ENCODE results near the gene GPHB5. TPM values are rescaled to one million over a fixed set of nuclear protein-coding genes. Genes with fewer than 3 reads are reported as not detected.
"Not testable (repeated sequence)": the region's sequence is repeated elsewhere in the genome, so short reads cannot be mapped to it uniquely, and the experiment has no call there.

GPHB5 gene, protein sequence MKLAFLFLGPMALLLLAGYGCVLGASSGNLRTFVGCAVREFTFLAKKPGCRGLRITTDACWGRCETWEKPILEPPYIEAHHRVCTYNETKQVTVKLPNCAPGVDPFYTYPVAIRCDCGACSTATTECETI
- total RNA-seq = not detected in 2 replicates

- no peak for DNase-seq
These were observed at the start of gene GPHB5 for GRCh38 chr14:63318835-63319234. Gene GPHB5 (minus strand): TSS chr14:63318935. CDS start chr14:63317849, 1,086 bp downstream.

DNA sequence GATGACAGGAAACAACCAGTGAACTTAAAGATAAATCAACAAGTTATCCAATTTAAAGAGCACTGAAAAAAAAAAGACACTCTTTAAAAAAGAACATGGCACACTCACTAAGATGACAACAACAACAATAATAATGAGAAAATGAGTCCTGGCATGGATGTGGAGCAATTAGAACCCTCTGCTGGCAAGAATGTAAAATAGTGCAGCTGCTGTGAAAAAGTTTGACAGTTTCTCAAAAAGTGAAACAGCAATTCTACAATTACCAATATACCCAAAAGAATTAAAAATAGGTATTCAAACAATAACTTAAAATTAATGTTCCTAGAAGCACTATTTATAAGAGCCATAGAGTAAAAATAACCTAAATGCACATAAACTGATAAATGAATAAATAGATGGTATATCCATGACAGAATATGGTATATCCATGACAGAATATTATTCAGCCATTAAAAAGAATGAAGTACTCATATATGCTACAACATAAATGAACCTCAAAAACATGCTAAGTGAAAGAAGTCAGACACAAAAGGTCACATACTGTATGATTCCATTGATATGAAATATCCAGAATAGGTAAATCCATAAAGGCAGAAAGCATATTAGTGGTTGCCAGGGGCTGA is 49.1 kb upstream of the GPHB5 start:
- DNase-seq = no peak

GRCh38 chr14:63362389-63362819 is 43.7 kb upstream of the GPHB5 start:
- peak; percentile 35 for DNase-seq

GRCh38 chr14:63361790-63362189 is 43.1 kb upstream of the GPHB5 start:
- DNase-seq = no peak

DNA sequence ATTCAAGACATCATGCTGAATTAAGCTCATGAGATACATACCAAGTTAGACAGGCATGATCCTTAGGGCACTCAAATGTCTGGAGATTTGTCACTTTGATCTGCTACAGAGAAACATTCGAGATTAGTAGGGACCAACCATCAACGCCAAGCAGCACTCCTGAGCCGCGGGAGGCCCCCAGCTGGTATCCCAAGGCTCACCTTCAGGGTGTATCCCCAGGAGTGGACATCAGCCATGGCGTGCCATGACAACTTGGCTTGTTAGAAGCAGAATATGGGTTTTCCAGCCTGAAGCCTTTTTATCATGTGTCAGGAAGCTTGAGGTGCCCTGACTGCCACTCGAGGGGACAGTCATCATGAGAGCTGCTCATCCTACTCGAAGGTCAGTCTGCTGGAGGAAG is 39.1 kb upstream of the GPHB5 start:
- DNase-seq = no peak

DNA sequence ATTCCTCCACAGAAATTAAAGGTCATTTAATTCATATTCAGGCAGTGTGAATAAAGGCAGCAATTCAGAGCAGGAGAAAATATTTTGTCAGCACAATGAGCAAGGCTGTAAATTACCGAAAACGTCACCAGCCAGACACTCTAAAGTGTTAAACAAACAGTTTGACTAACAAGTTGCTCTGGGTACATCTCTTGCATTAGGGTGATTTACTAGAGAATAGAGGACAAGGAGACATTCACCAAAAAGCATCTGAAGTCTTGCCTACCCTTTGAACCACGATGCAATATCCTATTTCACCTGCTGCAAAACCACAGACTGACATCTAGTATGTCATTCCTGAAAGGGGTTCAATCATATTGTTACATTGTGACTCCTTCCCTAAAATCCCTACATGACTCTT is 27.1 kb upstream of the GPHB5 start:
- no peak for DNase-seq

- DNase-seq = no peak
These were observed 25.6 kb upstream of the GPHB5 start for GRCh38 chr14:63344336-63344735.

DNA sequence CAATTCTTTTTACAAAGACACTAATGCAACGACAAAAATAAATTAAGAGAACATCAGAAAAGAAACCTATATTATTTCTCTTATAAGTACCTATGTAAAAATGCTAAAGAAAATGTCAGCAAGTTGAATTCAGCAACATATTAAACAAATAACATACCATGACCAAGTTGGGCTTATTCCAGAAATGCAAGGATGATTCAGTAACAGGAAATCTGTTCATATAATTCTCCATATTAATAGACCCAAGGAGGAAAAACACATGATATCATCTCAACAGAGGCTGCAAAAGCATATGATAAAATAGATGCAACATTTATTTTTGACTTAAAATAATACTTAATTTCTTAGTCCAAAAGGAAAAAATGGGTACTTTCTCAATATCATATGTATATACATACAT is 25.1 kb upstream of the GPHB5 start:
- DNase-seq = peak; percentile 68

DNA sequence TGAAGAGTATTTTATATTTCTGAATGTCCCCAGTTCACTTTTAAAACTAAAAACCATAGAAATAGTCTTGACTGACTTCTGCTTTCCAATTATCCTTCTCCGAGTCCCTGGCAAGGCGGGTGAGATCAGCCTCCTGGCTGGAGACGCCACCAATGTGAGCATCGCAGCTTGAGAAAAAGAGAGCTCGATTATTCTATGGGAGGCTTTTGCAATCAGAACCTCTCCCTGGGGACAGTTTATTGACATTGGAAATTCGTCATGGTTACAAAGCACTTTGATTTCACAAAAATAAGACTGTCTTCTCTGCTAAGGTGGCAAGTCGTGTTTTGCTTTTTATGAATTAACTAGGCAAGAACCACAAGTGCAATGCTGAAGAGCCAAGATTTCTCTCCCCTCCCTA is 23.6 kb upstream of the GPHB5 start:
- no peak for DNase-seq

- no peak for DNase-seq
These were observed 10.3 kb upstream of the GPHB5 start for GRCh38 chr14:63328787-63329737.

DNA sequence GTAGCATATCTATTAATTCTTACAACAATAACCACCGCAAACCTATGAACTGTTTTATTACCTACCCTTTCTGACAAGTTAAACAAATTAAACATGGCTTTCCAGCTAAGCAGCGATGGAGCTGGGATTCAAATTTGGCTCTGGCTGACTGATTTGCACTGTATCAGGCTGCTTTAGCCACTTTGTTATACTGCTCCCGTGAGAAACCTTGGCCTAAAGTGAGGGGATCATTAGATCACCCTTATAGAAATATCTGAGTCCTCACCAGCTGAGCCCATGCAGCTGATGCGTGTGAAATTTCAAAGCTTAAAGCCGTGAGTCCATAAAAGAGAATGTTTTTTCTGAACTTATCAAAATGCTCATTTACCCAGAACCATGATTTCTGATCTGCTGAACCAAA is 8.1 kb upstream of the GPHB5 start:
- no peak for DNase-seq

DNA sequence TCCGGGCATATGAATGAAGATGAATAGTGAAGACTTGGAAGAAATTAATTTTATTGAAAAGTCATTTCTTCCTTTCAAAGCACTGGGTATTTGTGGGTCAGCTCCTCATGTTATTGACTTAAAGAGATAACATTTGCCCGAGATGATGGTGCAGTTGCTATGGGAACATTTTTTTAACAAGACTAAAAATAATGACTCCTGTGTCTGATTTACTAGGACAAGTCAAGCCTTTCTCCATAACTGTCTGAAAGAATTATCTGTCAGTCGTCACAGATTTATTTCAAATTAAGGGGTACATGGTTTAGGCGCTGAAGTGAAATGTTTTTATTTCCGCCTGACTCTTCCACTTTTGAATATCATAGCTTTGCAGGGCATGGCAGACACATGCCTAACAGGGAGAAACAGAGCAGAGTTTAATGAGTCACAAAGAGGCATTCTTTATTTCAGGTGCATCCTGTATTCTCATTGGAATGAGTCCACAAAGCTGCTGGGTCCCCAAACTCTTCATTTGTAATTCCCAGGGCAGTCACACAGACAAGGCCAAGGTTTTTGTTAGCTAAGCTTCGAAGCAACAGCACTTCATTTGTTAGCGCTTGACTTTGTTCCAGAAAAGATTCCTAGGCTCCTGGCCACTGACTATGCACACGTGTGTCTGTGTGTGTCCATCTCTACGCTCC is 4.3 kb upstream of the GPHB5 start:
- peak; percentile 85 for DNase-seq

- DNase-seq = no peak
These were observed 3.7 kb upstream of the GPHB5 start for GRCh38 chr14:63322472-63322871.

- peak; percentile 70 for DNase-seq
These were observed 9.9 kb downstream of the GPHB5 start for GRCh38 chr14:63308723-63309317.

- not testable (repeated sequence) for DNase-seq
These were observed 14.3 kb downstream of the GPHB5 start for GRCh38 chr14:63304429-63304828.

- DNase-seq = no peak
These were observed 16.7 kb downstream of the GPHB5 start for GRCh38 chr14:63301891-63302534.

DNA sequence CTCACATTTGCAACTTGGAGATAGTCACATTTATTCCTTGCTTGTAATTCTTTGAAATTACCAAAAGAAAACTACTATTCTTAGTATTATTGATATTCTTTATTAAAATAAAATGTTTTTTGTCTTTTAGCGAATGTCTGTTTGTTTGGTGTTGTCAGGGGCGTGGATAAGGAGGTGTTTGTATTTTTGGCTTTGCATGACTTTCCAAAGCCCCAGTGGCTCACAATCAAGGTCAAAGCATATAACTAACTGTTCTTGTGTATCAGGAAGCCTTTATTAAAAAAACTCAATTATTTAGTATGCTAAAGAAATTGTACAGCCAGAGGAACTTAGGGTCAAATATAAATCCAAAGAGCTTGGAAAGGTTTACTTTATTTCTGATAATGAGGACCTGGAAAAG is 17.9 kb downstream of the GPHB5 start:
- DNase-seq = no peak

DNA sequence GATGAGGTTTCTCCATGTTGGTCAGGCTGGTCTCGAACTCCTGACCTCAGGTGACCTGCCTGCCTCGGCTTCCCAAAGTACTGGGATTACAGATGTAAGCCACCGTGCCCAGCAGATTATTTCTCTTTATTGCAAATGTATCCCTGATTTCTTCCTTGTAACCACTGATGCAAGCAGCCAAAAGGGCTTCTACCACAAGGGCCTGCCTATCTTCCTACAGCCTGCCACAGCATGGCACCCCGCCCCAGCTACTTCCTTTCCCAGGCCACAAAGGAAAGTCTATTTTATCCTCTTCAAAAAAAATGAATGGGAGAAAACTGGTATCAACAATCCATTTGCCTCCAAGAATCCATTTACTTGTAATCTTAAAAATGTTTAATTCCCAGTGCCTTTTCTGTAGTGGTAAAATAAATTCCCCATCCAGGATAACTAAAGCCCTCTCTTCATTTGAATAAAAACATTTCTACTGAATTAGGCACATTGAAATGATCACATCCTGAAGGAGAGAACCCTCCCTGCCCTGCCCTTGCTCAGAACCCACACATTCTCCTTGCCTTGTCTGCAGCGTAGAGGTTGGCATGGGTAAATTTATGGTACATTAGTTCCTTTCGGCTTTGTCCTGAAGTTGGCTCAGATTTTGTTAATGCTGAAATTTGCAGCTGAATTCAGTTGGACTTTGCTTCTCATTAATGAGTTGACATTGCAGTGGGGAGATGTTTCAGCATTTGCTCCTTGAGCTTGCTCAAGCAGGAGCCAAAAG is 19.2 kb downstream of the GPHB5 start:
- DNase-seq = no peak

DNA sequence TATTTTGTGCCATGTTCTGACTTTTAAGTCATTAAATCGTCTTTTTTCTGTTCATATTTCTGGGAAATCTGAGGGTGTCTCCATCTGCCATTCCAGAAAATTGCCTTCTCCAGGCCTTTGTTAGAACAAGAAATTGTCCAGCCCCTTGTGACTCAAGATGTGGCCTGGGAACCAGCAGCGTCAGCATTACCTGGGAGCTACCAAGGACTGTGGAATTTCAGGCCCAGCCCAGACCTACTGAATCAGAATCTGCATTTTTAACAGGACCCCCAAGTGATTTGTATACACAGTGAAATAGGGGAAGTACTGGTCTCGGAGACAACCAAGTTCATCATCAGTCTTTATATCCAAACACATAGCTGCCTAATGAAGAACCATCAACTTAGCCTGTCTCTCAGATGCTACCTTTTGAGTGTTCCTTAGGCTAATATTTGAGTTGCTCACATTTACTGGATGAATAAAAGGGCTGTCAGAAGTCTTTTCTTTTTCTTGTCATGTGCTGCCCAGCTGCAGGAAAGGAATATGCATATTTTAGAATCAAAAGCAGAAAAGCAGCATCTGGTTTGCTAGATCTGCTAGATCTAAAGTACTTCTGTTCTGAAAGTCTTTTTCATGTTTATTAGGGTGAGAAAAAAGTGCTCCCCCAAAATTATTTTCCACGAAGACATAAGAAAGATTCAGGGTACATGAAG is 21.2 kb downstream of the GPHB5 start:
- no peak for DNase-seq

DNA sequence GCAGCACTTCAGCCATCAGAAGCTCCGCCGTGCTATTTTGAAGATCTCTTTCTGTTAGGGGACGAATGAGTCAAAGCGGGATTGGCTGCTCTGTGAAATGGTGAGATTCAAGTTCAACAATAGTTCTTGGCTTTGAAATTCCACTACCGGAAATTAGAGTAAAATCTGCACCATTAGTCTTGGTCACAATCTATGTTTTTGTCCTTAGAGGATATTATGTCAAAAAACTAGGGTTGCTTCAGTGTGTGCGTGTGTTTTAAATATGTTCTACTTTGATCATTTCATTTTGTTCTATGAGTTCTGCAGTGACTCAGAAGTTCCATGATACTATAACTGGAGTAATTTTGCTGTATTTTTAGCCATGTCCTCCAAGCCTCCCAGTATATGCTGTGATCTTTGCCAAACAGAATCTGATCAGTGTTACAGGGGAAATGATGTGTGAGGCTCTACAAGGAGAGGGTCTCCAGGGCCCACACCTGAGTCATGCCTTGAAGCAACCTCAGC is 22.6 kb downstream of the GPHB5 start:
- DNase-seq = peak; percentile 53

Data from dermis blood vessel endothelial cell (primary cell).